ENCODE measurements around the gene ZNF408. TPM values are rescaled to one million over a fixed set of nuclear protein-coding genes. Genes with fewer than 3 reads are reported as not detected.

ZNF408 gene
- total RNA-seq, 2 experiments from 2014 or later, result 12.6 to 15.0 TPM

DNA sequence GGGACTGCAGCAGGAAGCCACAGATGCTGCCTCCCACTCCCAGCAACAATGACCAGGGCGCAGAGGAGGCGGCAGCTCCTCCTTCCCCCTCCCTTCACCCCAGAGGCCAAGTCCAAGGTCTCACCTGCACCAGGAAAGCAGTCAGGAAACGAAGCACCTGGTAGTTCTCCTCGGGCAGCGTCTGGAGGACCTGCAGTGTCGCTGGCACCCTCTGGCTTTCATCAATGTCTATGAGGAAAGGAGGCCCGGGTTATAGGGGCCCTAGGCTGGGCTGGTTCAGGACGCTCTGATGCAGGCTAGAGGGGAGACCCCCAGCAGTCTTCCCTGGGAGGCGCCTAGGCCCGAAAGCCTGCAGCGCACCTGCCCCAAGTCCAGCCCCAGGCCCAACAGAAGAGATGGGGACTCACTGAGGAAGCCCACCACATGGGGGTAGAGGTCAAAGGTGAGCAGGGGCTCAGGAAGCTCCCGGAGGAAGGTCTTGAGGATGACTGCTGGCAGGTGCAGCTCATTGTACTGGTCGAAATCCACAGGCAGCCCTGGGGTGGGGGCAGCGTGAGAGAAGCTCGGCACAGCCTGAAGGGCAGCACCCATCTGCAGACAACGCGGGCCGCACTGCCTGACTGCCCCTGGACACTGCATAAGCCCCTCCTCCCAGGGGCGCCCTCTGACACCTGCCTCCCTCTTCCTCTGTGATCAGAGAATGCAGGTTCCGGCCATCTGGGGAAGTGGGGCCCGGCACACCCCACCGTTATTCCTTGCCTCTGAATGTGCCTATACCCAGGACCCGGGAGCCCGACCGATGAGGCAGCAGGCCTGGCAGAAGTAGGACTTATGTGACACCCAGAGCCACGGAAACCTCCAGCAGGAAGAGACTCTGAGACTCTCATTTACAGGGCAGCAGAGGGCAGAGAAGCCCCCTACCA lies 21.3 kb upstream of the ZNF408 start:
- H3K27ac Mint-ChIP-seq, result no peak overlapping the region
- H3K36me3 Mint-ChIP-seq, result peaks cover 8% of the 10 kb centered on the region
- DNase-seq (no peak), ATAC-seq (no peak)
- H3K9me3 Mint-ChIP-seq (ENCODE audit: low read depth), result no peaks in the 10 kb centered on the region
- H3K4me1 Mint-ChIP-seq, result peaks cover 25% of the 10 kb centered on the region
- CTCF ChIA-PET, result interaction anchor here (1.7 kb wide), 1 partner anchor 10 kb away, joined by 3 read pairs; no protein-coding TSS in a partner anchor
- no peak overlapping the region for H3K4me3 Mint-ChIP-seq
- no peaks in the 10 kb centered on the region for H3K27me3 Mint-ChIP-seq

DNA sequence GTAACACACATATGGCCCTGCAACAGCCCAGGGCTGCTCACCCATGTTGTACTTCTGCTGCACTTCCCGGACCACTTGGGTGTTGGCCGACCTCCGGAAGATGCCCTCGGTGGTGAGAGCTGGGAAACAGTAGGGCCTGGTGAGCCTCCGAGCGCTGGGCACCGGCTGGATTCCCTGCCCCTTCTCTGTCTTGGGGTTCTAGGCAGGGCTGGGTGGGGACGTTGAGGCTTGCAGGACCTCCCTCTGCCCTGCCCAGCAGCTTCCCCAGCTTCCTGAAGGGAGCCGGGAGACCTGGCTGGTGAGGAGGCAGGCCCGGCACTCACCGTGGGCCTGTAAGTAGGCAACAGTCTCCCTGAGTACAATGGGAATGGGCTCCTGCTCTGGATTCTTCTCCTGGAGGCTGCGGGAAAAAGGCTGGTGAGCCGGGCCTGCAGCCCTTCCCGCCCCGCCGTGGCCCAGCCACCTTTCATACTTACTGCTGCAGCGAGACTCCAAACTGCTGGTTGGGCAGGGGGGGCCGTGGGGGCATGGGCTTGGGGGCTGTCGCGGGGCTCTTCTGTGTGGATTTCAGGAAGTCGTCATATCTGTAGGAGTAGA lies 20.6 kb upstream of the ZNF408 start:
- no peaks in the 10 kb centered on the region for H3K27me3 Mint-ChIP-seq
- H3K36me3 Mint-ChIP-seq, result peaks cover 9% of the 10 kb centered on the region
- DNase-seq (no peak), ATAC-seq (no peak)
- peaks cover 17% of the 10 kb centered on the region for H3K4me1 Mint-ChIP-seq
- CTCF ChIA-PET, result interaction anchor here (1.1 kb wide), 1 partner anchor 10 kb away, joined by 3 read pairs; no protein-coding TSS in a partner anchor
- H3K27ac Mint-ChIP-seq, result no peak overlapping the region
- H3K9me3 Mint-ChIP-seq (ENCODE audit: low read depth), result no peaks in the 10 kb centered on the region
- no peak overlapping the region for H3K4me3 Mint-ChIP-seq

DNA sequence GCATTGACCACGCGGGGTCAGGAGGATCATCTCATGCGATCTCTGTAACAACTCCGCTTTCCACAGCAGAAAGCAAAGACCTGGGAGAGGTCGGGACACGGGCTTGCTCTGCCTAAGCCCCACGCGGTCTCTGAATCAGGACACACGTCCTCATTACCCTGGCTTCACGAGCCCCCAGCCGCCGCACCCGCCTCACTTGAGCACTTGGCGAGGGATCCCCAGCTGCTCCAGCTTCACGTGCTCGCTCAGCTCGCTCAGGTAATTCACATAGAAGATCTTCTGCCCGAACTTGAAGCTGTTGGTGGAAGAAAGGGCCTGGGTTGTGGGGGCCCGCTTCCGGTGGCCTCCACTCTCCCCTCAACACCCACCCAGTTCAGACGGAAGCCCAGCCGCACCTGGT lies 20.0 kb upstream of the ZNF408 start:
- H3K36me3 Mint-ChIP-seq, result peaks cover 9% of the 10 kb centered on the region
- DNase-seq (no peak), ATAC-seq (no peak)
- H3K27ac Mint-ChIP-seq, result no peak overlapping the region
- H3K4me1 Mint-ChIP-seq, result peaks cover 12% of the 10 kb centered on the region
- H3K27me3 Mint-ChIP-seq, result no peaks in the 10 kb centered on the region
- CTCF ChIA-PET, result interaction anchor here (1.1 kb wide), 1 partner anchor 10 kb away, joined by 3 read pairs; no protein-coding TSS in a partner anchor
- no peak overlapping the region for H3K4me3 Mint-ChIP-seq
- no peaks in the 10 kb centered on the region for H3K9me3 Mint-ChIP-seq (ENCODE audit: low read depth)

DNA sequence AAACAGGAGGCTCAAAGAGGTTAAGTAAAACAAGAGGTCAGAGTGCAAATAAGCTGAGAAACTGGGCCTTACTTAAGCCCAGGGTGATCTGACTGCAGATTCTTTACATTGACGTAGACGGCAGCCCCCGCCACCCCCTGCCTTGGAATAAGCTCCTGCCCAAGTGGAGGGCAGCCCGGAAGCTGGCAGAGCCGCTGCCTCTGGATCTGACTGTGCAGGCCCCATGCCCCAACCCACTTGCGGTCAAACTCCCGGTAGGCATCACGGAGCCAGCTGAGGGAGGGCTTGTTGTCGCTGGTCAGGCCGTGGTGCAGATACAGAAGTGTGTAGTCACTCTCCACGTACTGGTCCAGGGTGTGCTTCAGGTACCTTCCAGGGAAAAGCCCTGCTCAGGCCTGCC lies 19.0 kb upstream of the ZNF408 start:
- CTCF ChIA-PET, result interaction anchor here (2.0 kb wide), 1 partner anchor 10 kb away, joined by 9 read pairs; no protein-coding TSS in a partner anchor

DNA sequence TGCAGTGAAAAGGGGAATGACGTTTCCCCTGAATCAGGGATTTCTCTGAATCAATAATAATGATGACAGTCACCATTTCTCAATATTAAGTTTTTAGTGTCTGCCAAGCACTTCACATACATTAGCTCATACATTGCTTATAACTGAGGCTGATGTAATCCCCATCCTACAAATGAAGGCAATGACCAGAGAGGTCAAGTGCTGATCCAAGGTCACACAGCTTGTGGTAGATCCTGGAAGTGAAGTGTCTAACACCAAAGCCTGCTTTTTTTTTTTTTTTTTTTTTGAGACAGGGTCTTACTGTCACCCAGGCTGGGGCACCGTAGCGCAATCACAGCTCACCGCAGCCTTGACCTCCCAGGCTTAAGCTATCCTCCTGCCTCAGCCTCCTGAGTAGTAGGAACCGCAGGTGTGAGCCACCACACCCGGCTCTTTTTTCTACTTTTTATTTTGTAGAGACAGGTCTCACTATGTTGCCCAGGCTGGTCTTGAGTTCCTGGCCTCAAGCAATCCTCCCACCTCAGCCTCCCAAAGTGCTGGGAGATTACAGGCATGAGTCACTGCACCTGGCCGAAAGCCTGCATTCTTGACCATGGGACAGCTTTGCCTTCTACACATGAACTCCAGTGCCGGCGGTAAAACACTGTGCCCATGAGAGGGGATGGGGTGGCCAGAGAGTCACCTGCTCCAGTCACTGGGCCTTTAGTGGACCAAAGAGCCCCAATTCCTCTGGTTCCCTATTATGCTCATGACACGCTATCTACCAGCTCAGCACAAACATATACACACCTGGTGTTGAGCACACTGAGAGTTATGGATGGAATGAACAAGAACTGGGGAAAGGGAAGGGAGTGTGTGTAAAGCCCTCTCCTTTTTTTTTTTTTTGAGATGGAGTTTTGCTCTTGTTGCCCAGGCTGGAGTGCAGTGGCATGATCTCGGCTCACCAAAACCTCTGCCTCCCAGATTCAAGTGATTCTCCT lies 17.8 kb upstream of the ZNF408 start:
- ATAC-seq (no peak), DNase-seq (no peak)
- Mint-ChIP-seq H3K36me3 (peaks cover 11% of the 10 kb centered on the region), H3K4me3 (no peak overlapping the region), H3K27me3 (no peaks in the 10 kb centered on the region), H3K27ac (peak overlapping the region; percentile 36), H3K9me3 (ENCODE audit: low read depth) (no peaks in the 10 kb centered on the region), H3K4me1 (peaks cover 4% of the 10 kb centered on the region)
- CTCF ChIA-PET, result interaction anchor here (0.7 to 2.0 kb wide), 2 partner anchors 11 to 129 kb away, joined by 6 to 9 read pairs; no protein-coding TSS in a partner anchor

More for the DNA sequence above, 19.0 kb upstream of the ZNF408 start:
- Mint-ChIP-seq H3K27ac (no peak overlapping the region), H3K36me3 (peaks cover 11% of the 10 kb centered on the region), H3K4me3 (no peak overlapping the region), H3K4me1 (peaks cover 8% of the 10 kb centered on the region), H3K27me3 (no peaks in the 10 kb centered on the region), H3K9me3 (ENCODE audit: low read depth) (no peaks in the 10 kb centered on the region)
- no peak for DNase-seq
- no peak for ATAC-seq

DNA sequence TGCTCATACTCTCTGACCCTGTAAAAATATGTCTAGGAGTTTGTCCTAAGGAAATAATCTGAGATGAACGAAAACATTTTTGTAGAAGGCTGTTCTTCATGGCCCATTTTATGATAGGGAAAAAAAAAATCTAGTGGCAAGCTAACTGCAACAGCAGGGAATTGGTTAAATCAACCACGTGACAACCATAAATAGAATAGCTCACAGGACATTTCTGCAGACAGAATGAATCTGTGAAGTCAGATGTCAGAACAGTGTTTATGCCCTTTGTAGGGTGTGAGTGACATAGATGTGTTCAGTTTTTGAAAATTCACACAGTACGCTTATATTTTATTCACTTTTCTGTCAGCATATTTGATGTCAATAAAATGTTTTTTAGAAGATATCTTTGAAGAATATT lies 16.5 kb upstream of the ZNF408 start:
- Mint-ChIP-seq H3K27me3 (no peaks in the 10 kb centered on the region), H3K27ac (no peak overlapping the region), H3K9me3 (ENCODE audit: low read depth) (no peaks in the 10 kb centered on the region), H3K4me3 (no peak overlapping the region), H3K4me1 (peaks cover 4% of the 10 kb centered on the region), H3K36me3 (peaks cover 16% of the 10 kb centered on the region)
- ATAC-seq, result no peak
- DNase-seq, result no peak
- CTCF ChIA-PET, result no interaction called here

DNA sequence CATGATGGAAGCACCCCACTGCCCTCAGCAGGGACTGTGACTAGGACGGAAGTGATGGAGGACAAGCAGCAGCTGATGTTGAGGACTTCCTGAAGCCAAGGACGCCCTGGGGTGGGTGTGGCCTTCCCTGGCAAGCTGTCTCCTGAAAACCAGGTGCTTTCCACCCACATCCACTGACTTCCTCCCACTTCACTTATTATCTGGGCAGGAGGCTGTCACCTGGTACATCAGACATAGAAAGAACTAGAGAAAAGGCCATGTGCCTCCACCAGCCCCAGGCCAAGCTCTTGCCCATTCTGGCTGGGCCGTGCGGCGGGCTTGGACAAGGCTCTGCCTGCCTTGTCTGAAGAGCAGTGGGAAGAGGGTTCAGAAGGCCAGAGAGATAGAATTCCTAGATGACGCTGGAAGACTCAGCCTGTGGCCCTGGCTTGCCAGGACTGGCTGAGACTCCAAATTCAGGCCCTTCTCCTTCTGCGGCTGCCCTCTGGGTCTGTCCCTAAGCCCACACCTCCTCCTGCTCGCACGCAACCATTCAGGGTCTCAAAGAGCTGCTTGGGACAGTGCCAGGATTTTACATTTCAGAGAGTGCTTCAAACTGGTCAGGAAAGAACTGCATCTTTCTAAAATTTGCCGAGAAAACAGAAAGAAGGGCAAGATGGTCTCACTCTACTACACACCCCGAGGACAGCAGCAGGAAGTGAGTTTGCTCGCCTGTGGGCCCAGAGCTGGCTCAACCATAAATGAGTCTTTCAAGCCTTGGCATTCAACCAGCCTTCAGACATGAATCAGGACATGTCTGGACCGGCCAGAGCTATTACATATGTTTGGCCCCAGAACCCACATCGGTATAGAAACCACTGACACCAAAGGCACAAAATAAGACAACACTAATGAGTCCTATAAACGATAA lies 13.7 kb upstream of the ZNF408 start:
- Mint-ChIP-seq H3K27me3 (no peaks in the 10 kb centered on the region), H3K9me3 (ENCODE audit: low read depth) (no peaks in the 10 kb centered on the region), H3K36me3 (peaks cover 13% of the 10 kb centered on the region), H3K27ac (peak overlapping the region; percentile 15), H3K4me3 (no peak overlapping the region), H3K4me1 (peaks cover 4% of the 10 kb centered on the region)
- CTCF ChIA-PET, result no interaction called here
- no peak for DNase-seq
- ATAC-seq, result no peak

GRCh38 chr11:46690702-46691101 lies 10.1 kb upstream of the ZNF408 start:
- ATAC-seq, result no peak

GRCh38 chr11:46692450-46692849 lies 8.4 kb upstream of the ZNF408 start:
- CTCF ChIA-PET, result no interaction called here
- no peak for ATAC-seq
- no peak overlapping the region for H3K27ac Mint-ChIP-seq
- peaks cover 9% of the 10 kb centered on the region for H3K36me3 Mint-ChIP-seq
- no peaks in the 10 kb centered on the region for H3K9me3 Mint-ChIP-seq (ENCODE audit: low read depth)
- H3K4me1 Mint-ChIP-seq, result peaks cover 1% of the 10 kb centered on the region
- DNase-seq, result no peak
- no peak overlapping the region for H3K4me3 Mint-ChIP-seq
- no peaks in the 10 kb centered on the region for H3K27me3 Mint-ChIP-seq

More at GRCh38 chr11:46690702-46691101, 10.1 kb upstream of the ZNF408 start:
- Mint-ChIP-seq H3K36me3 (peaks cover 12% of the 10 kb centered on the region), H3K4me1 (peaks cover 1% of the 10 kb centered on the region), H3K9me3 (ENCODE audit: low read depth) (no peaks in the 10 kb centered on the region), H3K27me3 (no peaks in the 10 kb centered on the region), H3K4me3 (no peak overlapping the region), H3K27ac (no peak overlapping the region)
- CTCF ChIA-PET, result no interaction called here
- no peak for DNase-seq

- ATAC-seq, result no peak
- CTCF ChIA-PET, result interaction anchor here (1.0 kb wide), 1 partner anchor 23 kb away, joined by 3 read pairs; no protein-coding TSS in a partner anchor
Measured at GRCh38 chr11:46693597-46694012, 7.2 kb upstream of the ZNF408 start.

DNA sequence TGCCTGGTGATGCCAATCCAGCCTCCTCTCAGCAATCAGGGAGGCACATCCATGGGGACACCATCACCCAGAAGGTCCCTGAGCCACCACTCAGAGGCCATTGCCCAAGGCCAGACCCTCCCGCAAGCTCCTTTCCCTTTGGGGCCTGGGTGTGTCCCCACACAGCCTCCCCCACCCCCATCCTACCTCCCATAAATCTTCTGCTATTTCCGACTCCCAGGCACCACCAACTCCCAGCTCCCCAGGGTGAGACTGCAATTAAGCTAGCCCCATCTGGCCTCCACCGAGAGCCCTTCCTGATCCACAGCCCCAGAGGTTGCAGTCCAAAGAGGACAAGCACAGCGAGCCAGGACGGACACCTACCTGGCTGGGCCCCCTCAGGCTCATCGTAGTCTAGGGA lies 6.8 kb upstream of the ZNF408 start:
- DNase-seq (no peak), ATAC-seq (no peak)
- no peaks in the 10 kb centered on the region for H3K27me3 Mint-ChIP-seq
- H3K4me3 Mint-ChIP-seq, result no peak overlapping the region
- peaks cover 14% of the 10 kb centered on the region for H3K4me1 Mint-ChIP-seq
- no peak overlapping the region for H3K27ac Mint-ChIP-seq
- no peaks in the 10 kb centered on the region for H3K9me3 Mint-ChIP-seq (ENCODE audit: low read depth)
- CTCF ChIA-PET, result interaction anchor here (1.0 kb wide), 1 partner anchor 23 kb away, joined by 3 read pairs; no protein-coding TSS in a partner anchor
- H3K36me3 Mint-ChIP-seq, result peaks cover 4% of the 10 kb centered on the region

More at GRCh38 chr11:46693597-46694012, 7.2 kb upstream of the ZNF408 start:
- H3K36me3 Mint-ChIP-seq, result peaks cover 6% of the 10 kb centered on the region
- no peak overlapping the region for H3K27ac Mint-ChIP-seq
- no peak overlapping the region for H3K4me3 Mint-ChIP-seq
- no peaks in the 10 kb centered on the region for H3K9me3 Mint-ChIP-seq (ENCODE audit: low read depth)
- H3K27me3 Mint-ChIP-seq, result no peaks in the 10 kb centered on the region
- no peak for DNase-seq
- H3K4me1 Mint-ChIP-seq, result peaks cover 10% of the 10 kb centered on the region

DNA sequence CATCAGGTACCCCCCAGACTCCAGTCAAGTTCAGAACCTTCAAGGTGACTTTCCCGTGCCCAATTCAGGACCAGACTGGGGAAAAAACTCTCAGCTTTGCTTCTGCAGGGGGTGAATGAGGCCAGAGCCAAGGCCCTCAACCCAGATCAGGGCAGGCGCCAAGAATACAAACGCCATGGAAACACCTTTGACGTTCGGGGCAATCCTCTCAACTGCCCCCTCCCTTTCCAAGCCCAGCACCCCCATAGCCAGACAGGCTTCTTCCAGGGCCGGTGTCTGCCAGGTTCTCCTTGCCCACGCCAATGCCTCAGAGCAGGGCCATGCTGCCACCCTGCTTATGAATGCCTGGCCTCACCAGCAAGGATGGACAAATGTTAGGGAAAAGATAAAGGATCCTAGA lies 6.2 kb upstream of the ZNF408 start:
- ATAC-seq (no peak), DNase-seq (no peak)
- CTCF ChIA-PET, result interaction anchor here (1.0 kb wide), 1 partner anchor 24 kb away, joined by 3 read pairs; no protein-coding TSS in a partner anchor
- Mint-ChIP-seq H3K4me1 (peaks cover 19% of the 10 kb centered on the region), H3K9me3 (ENCODE audit: low read depth) (no peaks in the 10 kb centered on the region), H3K27ac (no peak overlapping the region), H3K36me3 (peaks cover 2% of the 10 kb centered on the region), H3K27me3 (no peaks in the 10 kb centered on the region), H3K4me3 (no peak overlapping the region)
